Uterus (tissue), 4 donors: ENCODE data around the gene C1orf21. TPM values are rescaled to one million over a fixed set of nuclear protein-coding genes. Genes with fewer than 3 reads are reported as not detected.
A peak's percentile ranks its signal among the peaks of the same experiment; 100 is the strongest.

Experiments
- DNase-seq, 2 donors: peaks; one replicate each; pipeline ENCODE4 v3.0.0-alpha.2; 2019 to 2020
- H3K27ac ChIP-seq, 2 donors: fragments of 200-600 bp; sonication (generic); 1 replicate in 1 of 2; 2 replicates in 1 of 2; pipeline ENCODE4 v1.5.1; 2016 to 2018
- H3K27me3 ChIP-seq, 2 donors: fragments of 200-600 bp; sonication (generic); one replicate each; pipeline ENCODE4 v1.5.1; 2018 to 2019; ENCODE audit warnings: control low read depth in 1 of 2
- H3K36me3 ChIP-seq, 2 donors: fragments of 200-600 bp; sonication (generic); one replicate each; pipeline ENCODE4 v1.5.1; 2019; ENCODE audit warnings: control low read depth in 1 of 2
- H3K4me1 ChIP-seq, 2 donors: fragments of 200-600 bp; sonication (generic); one replicate each; pipeline ENCODE4 v1.5.1; 2018 to 2019; ENCODE audit warnings: control low read depth in 1 of 2
- H3K4me3 ChIP-seq, 2 donors: fragments of 200-600 bp; sonication (generic); 1 replicate in 1 of 2; 2 replicates in 1 of 2; pipeline ENCODE4 v1.5.1; 2018 to 2019; ENCODE audit warnings: mild to moderate bottlenecking in 1 of 2
- H3K9me3 ChIP-seq, 2 donors: fragments of 200-600 bp; sonication (generic); one replicate each; pipeline ENCODE4 v1.5.1; 2019; ENCODE audit warnings: control low read depth in 1 of 2
- POLR2A ChIP-seq, 2 donors: fragments of 450-650 bp; IDR thresholded peaks; one replicate each; pipeline ENCODE4 v1.6.1; 2016; ENCODE audit warnings: antibody characterized with exemption in 2 of 2, mild to moderate bottlenecking in 1 of 2, moderate library complexity in 1 of 2
- intact Hi-C: fragments of 100-400 bp; cut with DNase I; formaldehyde crosslinking; loops from one replicate; pipeline ENCODE4 v1.15.1; 2023; ENCODE audit warnings: low total_unique reads
- total RNA-seq, 4 donors: library from RNA; depleted of rRNA in 3 of 4; stranded (reverse); fragments of >200 nt in 3 of 4; gene quantifications; one replicate each; pipeline versions ENCODE4 v1.1.0 to v1.2.4, GENCODE V29; 2014 to 2023
- TF ChIP-seq, protein P1 (sequence below), 4 experiments: fragments of 200-600 bp in 2 of 4; fragments of 450-650 bp in 2 of 4; sonication (generic) in 2 of 4; IDR thresholded peaks; one replicate each; pipeline ENCODE4 v1.5.1; 2016 to 2019; ENCODE audit warnings: antibody characterized with exemption in 4 of 4, mild to moderate bottlenecking in 2 of 4, moderate library complexity in 1 of 4
- donor health status: DM: yes; HTN: yes; CAD: no.

C1orf21 gene
- total RNA-seq, 4 donors from 2014 or later: 15.0 to 71.0 (median 44.5) TPM

- Histone ChIP-seq H3K27me3 (no peaks in the 10 kb centered on the region), H3K9me3 (no peaks in the 10 kb centered on the region), H3K4me3 (no peak overlapping the region), H3K27ac (no peak overlapping the region), H3K36me3 (no peaks in the 10 kb centered on the region), H3K4me1 (peaks cover 0 to 4% of the 10 kb centered on the region in 2 donors)
- no peak for DNase-seq
- TF ChIP-seq POLR2A (IDR thresholded peaks at IDR 0.05): no peak
- intact Hi-C loops: no loop called here
These were observed 117.5 kb downstream of the C1orf21 start for GRCh38 chr1:184504040-184504954.

GRCh38 chr1:184504955-184505338 lies 118.1 kb downstream of the C1orf21 start:
- intact Hi-C loops: no loop called here
- H3K27ac ChIP-seq: no peak overlapping the region
- TF ChIP-seq POLR2A (IDR thresholded peaks at IDR 0.05): no peak
- TF ChIP-seq, protein P1, sequence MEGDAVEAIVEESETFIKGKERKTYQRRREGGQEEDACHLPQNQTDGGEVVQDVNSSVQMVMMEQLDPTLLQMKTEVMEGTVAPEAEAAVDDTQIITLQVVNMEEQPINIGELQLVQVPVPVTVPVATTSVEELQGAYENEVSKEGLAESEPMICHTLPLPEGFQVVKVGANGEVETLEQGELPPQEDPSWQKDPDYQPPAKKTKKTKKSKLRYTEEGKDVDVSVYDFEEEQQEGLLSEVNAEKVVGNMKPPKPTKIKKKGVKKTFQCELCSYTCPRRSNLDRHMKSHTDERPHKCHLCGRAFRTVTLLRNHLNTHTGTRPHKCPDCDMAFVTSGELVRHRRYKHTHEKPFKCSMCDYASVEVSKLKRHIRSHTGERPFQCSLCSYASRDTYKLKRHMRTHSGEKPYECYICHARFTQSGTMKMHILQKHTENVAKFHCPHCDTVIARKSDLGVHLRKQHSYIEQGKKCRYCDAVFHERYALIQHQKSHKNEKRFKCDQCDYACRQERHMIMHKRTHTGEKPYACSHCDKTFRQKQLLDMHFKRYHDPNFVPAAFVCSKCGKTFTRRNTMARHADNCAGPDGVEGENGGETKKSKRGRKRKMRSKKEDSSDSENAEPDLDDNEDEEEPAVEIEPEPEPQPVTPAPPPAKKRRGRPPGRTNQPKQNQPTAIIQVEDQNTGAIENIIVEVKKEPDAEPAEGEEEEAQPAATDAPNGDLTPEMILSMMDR (IDR thresholded peaks at IDR 0.05): no peak
- H3K4me1 ChIP-seq: peaks cover 0 to 4% of the 10 kb centered on the region in 2 donors
- no peak overlapping the region for H3K4me3 ChIP-seq
- no peak for DNase-seq
- no peaks in the 10 kb centered on the region for H3K27me3 ChIP-seq
- H3K9me3 ChIP-seq: no peaks in the 10 kb centered on the region
- H3K36me3 ChIP-seq: no peaks in the 10 kb centered on the region

- no peak overlapping the region for H3K27ac ChIP-seq
- no peak for TF ChIP-seq POLR2A (IDR thresholded peaks at IDR 0.05)
- TF ChIP-seq, protein P1 (IDR thresholded peaks at IDR 0.05): no peak
- peaks cover 0 to 4% of the 10 kb centered on the region in 2 donors for H3K4me1 ChIP-seq
- no peak for DNase-seq
- H3K27me3 ChIP-seq: no peaks in the 10 kb centered on the region
- H3K9me3 ChIP-seq: no peaks in the 10 kb centered on the region
- no peak overlapping the region for H3K4me3 ChIP-seq
- no peaks in the 10 kb centered on the region for H3K36me3 ChIP-seq
- intact Hi-C loops: no loop called here
These were observed 119.7 kb downstream of the C1orf21 start for GRCh38 chr1:184506481-184506880.

- no peaks in the 10 kb centered on the region for H3K36me3 ChIP-seq
- H3K4me3 ChIP-seq: no peak overlapping the region
- peak overlapping the region in 1 of 2 donors; percentile 63 for H3K27ac ChIP-seq
- peaks cover 0 to 4% of the 10 kb centered on the region in 2 donors for H3K4me1 ChIP-seq
- no peaks in the 10 kb centered on the region for H3K9me3 ChIP-seq
- intact Hi-C loops: no loop called here
- DNase-seq: no peak
- no peaks in the 10 kb centered on the region for H3K27me3 ChIP-seq
- TF ChIP-seq POLR2A (IDR thresholded peaks at IDR 0.05): no peak
- TF ChIP-seq, protein P1 (IDR thresholded peaks at IDR 0.05): no peak
These were observed 120.3 kb downstream of the C1orf21 start for GRCh38 chr1:184507165-184507564.

- H3K4me3 ChIP-seq: no peak overlapping the region
- no peaks in the 10 kb centered on the region for H3K36me3 ChIP-seq
- no peaks in the 10 kb centered on the region for H3K9me3 ChIP-seq
- no peak for TF ChIP-seq POLR2A (IDR thresholded peaks at IDR 0.05)
- TF ChIP-seq, protein P1 (IDR thresholded peaks at IDR 0.05): no peak
- peak overlapping the region in 1 of 2 donors; percentile 63 for H3K27ac ChIP-seq
- peaks cover 0 to 4% of the 10 kb centered on the region in 2 donors for H3K4me1 ChIP-seq
- intact Hi-C loops: no loop called here
- no peaks in the 10 kb centered on the region for H3K27me3 ChIP-seq
- no peak for DNase-seq
These were observed 120.9 kb downstream of the C1orf21 start for GRCh38 chr1:184507604-184508280.
